NCI-H146 (cell line): Measurements from ENCODE around the gene LPIN1.
"Not testable (repeated sequence)": the region's sequence is repeated elsewhere in the genome, so short reads cannot be mapped to it uniquely, and the experiment has no call there.

ENCODE experiments used
- DNase-seq: peaks from one replicate; lab custom pipeline; 2025; lab: John Stamatoyannopoulos, UW

Gene LPIN1

DNA sequence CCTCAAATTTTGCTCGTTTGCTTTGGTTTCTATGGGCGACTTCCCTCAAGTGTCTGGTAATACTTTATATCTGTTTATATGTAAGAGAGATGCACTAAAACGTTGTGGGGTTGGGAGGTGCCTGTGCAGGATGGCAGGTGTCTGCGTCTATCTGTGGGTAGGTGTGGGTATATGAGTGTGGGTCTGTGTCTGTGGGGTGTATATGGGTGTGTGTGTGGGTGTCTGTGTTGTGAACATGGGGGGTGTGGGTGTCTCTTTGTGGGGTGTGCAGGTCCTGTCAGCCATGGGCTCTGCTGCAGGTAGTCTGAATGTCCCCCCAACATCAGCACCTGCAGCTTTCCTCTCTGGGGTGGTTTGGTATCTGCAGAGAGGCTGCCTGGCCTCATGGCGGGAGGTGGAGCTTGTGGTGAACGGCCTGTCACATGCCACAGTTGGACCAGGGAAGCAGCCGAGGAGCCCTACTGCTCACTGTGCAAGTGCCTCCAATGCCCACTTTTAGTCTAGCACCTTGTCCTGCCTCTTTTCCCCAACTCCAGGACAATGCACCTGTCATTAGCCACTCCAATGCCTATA, 90.3 kb downstream of the LPIN1 start:
- DNase-seq: no peak

DNA sequence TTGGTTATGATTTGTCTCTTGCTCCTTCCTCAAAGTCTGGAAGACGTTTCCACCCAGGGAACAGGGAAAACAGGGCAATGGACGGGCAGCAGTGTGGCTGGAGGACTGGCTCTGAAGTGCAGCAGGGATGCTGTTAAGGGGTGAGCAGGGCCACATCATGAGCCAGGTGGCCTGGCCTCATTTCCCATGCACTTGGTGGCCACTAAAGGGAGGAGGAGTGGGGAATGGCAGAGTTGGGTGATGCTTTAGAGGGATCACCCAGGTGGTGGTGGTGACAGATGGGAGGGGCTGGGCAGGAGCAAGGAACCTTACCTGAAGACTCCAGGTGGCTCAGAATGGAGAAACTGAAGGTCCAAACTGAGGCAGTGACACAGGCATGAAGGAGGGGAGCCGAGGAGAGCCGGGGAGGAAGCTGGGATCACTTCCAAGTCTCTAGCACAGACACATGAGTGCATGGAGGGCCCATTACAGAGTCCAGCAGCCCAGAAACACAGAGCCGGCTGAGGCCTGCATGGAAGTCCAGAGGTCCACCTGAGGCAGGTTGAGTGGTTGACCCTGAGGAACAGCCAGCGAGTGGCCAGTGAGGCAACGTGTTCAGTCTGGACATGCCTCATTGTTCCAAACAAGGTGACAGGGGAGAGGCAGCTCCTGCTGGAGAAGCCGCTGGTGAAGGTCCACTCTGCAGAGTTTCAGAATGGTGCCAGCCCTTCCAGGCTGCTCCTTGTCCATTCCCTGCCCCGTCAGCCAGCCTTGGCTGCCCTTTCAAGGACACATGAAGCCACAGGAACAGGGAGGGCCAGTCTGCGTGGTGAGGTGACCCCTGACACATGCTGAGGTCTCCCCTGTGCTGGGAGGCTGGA, 91.7 kb downstream of the LPIN1 start:
- no peak for DNase-seq

DNA sequence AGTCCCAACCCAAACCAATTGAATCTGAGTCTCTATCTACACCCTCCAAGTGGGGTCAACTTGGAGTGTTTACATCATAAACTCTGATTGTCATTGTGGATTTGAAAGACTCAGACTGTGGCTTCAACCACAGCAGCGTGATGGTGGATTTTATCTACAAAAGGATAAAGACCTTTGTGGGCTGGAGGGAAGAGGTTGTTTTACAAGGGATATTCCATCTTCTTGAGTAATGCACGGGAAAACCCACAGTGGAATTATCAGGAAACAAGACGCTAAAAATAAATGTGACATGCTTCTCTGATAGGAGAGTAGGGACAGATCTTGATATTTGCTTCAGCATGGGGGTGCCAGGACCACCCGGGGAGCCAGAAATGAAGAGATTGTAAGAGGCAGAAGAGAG, 93.5 kb downstream of the LPIN1 start:
- no peak for DNase-seq

DNA sequence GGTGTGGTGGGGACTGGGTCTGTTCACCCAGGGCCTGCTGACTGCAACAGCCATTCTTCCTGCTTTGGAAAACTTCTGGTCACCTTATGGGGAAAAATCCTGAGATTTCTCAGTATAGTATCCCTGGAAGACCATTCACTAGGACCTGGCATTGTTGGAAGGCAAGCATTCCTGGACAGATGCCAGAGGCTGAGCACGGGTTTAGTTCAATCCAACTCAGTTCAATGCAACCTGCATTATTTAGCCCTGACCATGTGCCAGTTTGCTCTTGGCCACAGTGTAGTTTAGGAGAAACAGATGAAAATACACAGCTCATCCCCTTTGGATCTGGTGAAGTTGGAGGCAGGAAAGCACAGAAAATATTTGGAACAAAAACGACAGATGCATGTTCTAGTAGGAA, 95.9 kb downstream of the LPIN1 start:
- DNase-seq: no peak

DNA sequence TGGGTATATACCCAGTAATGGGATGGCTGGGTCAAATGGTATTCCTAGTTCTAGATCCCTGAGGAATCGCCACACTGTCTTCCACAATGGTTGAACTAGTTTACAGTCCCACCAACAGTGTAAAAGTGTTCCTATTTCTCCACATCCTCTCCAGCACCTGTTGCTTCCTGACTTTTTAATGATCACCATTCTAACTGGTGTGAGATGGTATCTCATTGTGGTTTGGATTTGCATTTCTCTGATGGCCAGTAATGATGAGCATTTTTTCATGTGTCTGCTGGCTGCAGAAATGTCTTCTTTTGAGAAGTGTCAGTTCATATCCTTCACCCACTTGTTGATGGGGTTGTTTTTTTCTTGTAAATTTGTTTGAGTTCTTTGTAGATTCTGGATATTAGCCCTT, 98.4 kb downstream of the LPIN1 start:
- not testable (repeated sequence) for DNase-seq

DNA sequence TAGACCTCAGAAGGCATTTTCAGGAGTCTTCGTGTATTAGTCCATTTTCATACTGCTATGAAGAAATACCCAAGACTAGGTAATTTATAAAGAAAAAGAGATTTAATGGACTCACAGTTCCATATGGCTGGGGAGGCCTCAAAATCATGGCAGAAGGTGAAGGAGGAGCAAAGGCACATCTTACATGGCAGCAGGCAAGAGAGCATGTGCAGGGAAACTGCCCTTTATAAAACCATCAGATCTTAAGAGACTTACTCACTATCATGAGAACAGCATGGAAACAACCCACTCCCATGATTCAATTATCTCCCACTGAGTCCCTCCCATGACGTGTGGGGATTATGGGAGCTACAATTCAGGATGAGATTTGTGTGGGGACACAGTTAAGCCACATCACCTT, 101.5 kb downstream of the LPIN1 start:
- not testable (repeated sequence) for DNase-seq

DNA sequence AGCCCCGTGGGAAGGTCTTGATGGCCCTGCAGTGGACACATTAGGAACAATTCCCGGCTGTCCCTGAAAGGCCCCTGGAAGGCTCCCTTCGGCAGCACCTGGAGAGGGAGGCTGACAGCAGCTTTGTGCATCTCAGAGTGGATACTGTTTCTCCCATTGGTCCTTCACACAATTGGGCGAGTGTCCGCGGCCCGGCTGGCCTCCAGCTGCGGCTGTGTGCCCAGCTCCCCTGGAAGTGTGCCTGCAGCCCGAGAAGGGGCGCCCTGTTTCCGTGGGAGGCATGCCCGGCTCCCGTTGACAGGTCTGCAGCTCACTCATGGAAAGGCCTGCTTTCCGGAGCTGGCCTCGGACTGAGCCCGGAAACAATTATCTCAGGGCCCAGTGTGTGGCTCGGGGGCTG, 103.7 kb downstream of the LPIN1 start:
- peak; percentile 26 for DNase-seq

DNA sequence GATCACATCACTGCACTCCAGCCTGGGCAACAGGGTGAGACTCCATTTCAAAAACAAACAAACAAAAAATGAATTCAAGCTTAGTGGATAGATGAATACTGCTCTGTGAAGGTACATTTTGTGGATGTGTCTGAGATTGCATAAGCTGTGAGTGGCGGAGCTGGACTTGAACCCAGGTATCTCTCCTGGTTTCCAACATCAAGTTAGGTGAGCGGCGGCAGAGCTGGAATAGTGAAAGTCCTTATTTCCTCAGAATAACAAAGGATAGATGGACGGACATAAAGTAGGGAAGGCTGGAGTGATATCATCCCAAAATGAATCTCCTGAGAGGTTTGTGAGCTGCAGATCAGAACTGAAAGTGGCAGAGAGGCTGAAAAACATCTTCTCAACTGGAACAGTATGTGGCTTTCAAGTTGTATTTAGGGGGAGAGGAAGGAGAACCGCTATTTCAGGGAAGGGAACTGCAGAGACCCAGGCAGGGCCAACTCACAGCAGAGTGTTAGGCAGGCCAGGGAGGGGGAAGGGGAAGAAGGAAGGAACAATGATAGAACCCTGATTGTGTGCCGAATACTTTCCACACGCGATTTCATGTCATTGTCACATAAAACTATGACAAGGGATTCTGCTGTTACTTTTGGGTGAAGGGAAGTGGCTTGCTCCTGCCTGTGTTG, 106.2 kb downstream of the LPIN1 start:
- no peak for DNase-seq

DNA sequence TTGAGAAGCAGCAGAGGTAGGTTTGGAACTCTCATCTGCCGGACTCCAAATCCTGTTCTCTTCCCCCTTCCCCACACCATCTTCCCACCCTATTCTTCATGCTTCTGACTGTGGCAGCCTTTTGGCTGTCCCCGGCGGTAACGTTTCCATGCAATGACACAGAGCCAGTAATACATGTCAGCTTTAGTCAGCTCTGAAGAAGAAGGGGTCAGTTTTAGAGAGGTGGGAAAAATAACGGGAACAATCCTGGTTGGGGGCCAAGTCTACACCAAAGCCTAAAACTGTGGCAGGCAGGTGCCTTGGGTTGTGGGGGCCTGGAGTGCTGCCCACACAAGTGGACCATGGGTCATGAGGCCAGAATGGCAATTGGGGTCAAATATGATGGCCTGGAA, 106.8 kb downstream of the LPIN1 start:
- no peak for DNase-seq

DNA sequence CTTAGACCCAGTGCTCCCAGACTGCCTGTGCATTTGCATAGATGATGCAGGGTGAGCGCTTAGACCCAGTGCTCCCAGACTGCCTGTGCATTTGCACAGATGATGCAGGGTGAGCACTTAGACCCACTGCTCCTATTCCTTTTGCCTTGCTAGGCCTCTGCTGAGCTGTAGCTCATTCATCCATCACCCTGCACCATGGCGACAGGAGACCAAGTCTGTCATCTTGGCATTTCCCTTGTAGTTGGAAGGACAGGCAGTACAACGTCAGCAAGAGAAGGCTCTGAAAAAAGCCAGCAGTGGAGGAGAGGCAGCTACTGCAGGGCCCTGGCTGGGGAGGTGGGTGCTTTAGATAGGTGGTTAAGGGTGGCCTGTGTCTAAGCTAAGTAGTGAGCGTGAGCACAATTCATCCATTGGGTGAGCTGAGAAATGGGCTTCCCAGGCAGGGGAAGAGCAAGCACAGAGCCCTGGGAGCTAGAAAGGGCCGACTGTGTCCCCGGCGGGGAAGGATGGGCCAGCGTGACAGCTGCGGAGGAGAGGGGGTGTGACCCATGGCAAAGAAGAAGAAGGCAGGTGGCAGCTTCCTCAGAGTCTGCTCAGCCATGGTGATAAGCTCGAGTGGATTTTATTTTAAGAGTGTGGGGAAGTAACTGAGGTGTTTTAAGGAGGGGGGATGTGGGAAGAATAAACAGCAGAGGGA, 108.8 kb downstream of the LPIN1 start:
- DNase-seq: no peak

DNA sequence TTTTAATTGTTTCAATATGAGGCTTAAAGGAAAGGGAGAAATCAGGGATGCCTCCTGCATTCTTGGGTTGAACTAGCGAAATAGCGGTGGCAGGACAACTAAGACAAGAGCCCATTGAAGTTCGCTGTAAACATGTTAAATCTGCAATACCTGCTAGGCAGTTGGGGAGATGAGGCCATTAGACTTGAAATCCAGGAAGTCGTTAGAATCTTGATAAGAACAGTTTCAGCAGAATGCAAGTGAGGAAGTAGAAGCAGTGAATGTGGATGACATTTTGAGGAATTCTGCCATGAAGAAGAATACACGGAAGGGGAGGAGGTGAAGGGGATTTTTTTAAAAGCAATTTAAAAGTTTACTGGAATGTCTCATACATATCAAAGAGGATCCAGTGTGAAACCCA, 109.7 kb downstream of the LPIN1 start:
- DNase-seq: no peak

DNA sequence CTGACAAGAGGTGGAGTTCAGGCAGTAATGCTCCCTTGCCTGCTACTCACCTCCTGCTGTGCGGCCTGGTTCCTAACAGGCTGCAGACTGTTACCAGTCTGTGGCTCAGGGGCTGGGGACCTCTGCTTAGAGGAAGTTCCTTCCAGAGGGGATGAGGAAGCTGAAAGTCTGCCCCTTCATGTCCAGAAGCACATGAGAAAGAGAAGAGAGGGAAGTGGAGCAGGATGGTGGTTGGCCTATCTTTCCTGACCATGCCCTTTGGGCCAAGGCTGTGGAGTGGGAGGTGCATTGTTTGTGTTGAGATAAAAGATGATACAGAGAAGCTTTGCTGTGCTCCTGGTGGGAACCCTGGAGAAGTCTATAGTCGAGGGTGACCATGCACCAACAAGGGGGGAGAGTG, 112.5 kb downstream of the LPIN1 start:
- no peak for DNase-seq

DNA sequence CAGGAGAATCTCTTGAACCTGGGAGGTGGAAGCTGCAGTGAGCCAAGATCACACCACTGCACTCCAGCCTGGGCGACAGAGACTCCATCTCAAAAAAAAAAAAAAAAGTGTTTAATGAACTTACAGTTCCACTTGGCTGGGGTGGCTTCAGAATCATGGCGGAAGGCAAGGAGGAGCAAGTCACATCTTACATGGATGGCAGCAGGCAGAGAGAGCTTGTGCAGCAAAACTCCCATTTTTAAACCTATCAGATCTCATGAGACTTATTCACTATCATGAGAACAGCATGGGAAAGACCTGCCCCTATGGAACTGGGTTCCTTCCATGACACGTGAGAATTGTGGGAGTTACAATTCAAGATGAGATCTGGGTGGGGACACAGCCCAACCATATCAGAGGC, 113.5 kb downstream of the LPIN1 start:
- DNase-seq: not testable (repeated sequence)

DNA sequence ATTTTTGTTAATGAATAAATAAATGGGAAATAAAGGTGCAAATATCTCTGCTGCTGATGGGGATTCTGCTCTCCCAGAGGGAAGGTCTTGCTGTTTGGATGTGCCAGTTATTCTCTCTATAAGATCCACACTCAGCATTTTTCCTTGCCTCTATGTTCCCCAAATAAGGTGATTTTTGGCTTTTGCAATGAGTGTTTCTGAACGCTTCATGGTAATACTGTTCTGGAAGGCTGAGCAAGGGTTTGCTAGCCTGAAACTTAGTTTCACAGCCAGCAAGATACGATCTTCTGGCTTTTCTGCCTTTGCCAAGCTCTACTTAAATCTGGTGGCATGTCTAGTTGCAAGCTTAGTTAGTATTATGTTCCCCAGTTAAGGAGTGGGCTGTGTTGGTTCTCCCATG, 114.6 kb downstream of the LPIN1 start:
- DNase-seq: no peak

DNA sequence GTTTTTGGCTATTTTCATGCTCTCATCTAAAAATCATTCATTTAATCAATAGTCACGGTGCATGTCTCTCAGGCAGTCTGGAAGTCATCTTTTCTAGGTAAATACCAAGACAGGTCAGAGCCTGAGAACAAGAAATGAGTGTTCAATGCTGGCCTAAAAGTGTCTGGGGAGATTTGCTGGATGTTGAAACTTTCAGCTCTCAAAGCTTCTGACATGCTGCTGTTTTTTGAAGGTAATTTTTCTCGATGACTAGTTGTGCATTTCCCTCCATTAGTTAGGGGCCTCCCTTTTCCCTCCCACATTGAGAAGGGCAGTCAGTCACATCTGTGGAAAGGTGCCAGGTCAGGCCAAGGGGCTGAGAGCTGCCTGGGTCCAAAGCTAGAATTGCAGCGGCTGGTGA, 115.6 kb downstream of the LPIN1 start:
- no peak for DNase-seq

DNA sequence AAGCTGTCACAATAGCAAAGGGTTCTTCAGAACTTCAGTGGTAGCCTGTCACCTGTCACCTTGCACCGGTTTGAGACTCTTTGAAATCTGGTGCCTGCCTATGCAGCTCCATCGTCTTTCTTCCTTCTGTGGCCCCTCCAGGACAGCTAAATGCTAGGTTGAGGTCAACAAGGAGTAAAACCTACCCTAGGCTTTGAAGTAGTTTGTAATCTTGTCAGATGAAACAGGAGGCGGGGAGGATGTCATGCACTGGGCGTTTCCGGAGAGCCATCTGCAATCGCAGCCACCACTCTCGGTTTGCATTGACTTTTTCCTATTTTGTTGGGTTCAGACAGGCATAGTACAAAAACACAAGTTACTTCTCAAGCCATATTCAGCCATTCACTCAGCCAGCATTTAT, 116.7 kb downstream of the LPIN1 start:
- no peak for DNase-seq

DNA sequence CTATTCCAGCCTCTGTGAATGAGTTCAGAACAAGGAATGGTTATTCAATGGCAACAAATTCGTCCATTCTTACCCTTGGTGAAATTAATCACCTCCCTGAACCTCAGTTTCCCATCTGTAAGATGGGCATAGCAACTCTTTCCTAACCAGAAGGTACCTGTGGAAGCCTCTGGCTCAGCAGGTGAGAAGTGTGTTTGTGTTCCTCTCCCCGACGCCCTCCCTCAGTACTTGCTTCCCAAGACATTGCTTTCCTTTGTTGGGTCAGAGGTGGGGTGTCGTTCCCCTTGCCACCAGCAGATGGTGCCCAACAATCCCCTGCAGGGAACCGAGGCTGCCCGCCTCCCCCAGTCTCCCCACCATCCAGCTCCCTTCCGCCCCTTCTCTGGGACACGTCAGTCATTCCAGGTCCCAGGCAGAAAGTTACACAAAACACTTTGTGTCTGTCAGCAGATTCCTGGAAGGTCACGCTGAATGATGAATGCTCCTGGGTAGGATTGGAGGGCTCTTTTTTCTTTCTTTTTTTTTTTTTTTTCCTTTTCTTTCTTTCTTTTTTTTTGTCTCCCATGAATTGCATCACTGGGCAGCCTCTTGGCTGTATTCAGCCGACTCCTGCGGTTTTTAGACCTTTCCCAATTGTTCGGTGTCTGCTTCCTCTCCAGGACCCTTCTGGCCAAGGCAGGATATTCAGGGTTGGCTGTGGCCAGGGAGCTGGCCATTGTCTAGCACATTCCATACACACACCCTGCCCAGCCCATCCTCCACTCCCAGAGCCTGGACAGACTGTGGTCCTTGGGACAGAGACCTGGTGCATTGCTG, 117.3 kb downstream of the LPIN1 start:
- DNase-seq: peak; percentile 31

DNA sequence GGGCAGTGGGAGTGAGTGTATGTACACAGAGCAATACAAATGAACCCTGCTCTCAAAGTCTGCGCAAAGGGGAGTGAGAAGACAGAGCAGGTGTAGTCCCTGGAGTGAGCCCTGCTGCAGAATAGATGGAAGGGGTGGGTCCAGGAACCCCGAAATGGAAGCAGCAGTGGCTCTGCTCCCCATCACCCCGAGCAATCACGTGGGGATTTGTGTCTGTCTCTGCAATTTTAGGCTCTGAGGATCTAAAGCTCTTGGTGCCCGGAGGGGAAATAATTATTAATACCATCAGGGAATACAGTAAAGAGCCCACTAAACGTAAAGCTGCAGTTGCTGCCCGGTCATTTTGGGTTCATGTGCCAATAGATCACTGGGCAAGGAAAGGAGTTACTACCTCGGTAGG, 118.3 kb downstream of the LPIN1 start:
- DNase-seq: no peak

DNA sequence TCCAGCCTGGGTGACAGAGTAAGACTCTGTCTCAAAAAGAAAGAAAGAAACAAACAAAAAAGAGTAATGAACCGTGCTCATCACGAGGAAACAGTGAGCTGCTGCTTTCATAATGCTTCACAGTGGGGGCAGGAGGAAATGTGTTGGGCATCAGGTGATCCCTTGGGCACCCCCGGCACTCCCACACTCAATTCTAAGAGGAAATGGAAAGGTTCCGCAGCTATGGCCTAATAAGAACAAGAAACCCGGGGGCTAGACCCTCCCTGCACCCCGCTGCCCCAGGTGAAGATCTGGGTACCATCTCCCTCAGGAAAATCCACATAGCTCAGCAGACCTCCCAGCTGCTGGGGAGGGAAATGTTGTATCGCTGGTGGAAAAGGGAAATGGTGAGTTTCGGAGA, 118.9 kb downstream of the LPIN1 start:
- no peak for DNase-seq

DNA sequence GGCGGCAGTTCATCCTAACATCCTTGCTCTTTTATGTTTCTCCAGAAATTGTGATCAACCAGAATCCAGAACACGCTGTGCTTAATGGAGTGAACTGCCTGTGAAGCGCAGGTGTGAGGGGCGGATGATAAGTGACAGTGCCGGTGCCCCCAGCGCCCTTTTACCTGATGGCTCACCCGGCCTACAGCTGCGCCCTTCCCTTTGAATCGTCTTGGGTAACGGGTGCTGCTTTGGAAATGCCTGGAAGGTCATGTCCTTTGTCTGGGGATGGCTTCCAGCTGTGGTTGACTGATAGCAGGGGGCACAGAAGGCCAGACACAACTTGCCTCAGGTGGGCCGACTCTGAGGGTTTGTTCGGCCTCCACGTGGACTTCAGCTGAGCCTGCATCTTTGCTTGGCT, 119.4 kb downstream of the LPIN1 start:
- DNase-seq: no peak

DNA sequence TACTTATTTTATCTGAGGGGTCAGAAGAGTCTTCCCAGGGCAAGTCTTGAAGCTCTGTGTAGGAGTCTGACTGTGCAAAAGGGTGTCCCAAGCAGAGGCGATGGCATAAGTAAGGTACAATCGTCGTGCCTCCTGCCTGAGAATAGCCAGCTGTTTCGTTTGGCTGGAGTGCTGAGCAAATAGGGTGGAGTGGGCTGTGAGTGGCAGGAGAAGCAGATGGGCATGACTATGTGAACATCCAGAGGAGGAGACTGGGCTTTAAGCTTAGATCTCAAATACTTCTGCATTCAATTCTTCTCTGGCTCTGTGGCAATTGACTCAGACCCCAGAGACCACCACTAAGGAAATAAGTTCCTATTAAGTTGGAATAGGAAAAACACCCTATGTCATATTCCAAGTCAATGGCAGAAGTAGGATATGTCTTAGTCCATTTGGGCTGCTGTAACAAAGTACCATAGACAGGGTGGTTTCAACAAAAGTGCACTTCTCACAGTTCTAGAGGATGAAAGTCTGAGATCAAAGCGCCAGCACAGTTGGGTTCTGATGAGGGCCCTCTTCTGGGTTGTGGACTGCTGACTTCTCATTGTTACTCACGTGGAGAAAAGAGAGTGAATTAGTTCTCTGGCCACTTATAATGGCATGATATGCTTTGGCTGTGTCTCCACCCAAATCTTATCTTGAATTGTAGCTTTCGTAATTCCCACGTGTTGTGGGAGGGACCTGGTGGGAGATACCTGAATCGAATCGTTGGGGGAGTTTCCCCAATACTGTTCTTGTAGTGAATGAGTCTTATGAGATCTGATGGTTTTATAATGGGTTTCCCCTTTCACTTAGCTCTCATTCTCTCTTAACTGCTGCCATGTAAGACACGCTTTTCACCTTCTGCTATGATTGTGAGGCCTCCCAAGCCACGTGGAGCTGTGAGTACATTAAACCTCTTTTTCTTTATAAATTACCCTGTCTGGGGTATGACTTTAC, 120.2 kb downstream of the LPIN1 start:
- DNase-seq: no peak
